Breast epithelium (tissue), 4 donors: ENCODE results near the gene PRKACA. TPM values are rescaled to one million over a fixed set of nuclear protein-coding genes. Genes with fewer than 3 reads are reported as not detected.

Experiments
- DNase-seq, 2 donors: peaks; one replicate each; pipeline ENCODE4 v3.0.0-alpha.2; 2019; ENCODE audit warnings: low spot score in 2 of 2
- H3K27ac ChIP-seq, 2 donors: fragments of 200-600 bp; sonication (generic) in 1 of 2; one replicate each; pipeline ENCODE4 v1.5.1; 2016 to 2019; ENCODE audit warnings: mild to moderate bottlenecking in 1 of 2
- H3K27me3 ChIP-seq, 2 donors: fragments of 200-600 bp; sonication (generic) in 1 of 2; one replicate each; pipeline versions ENCODE4 v1.5.1 to v1.6.0; 2017 to 2019; ENCODE audit warnings: control low read depth in 1 of 2, mild to moderate bottlenecking in 1 of 2
- H3K36me3 ChIP-seq: fragments of 200-600 bp; one replicate; pipeline ENCODE4 v1.5.1; 2019
- H3K4me1 ChIP-seq, 2 donors: fragments of 200-600 bp; sonication (generic); one replicate each; pipeline ENCODE4 v1.5.1; 2016 to 2019; ENCODE audit warnings: control low read depth in 1 of 2
- H3K4me3 ChIP-seq, 3 donors: fragments of 200-600 bp; sonication (generic); 1 replicate in 2 of 3; 2 replicates in 1 of 3; pipeline ENCODE4 v1.5.1; 2016 to 2019; ENCODE audit warnings: mild to moderate bottlenecking in 3 of 3, moderate library complexity in 2 of 3
- H3K9me3 ChIP-seq, 2 donors: fragments of 200-600 bp; sonication (generic) in 1 of 2; one replicate each; pipeline ENCODE4 v1.5.1; 2016 to 2019; ENCODE audit warnings: control low read depth in 1 of 2
- CTCF ChIP-seq, 3 donors: fragments of 450-650 bp; IDR thresholded peaks; one replicate each; pipeline ENCODE4 v1.5.1; 2016 to 2017; ENCODE audit warnings: antibody characterized with exemption in 3 of 3, mild to moderate bottlenecking in 3 of 3, moderate library complexity in 3 of 3
- POLR2A ChIP-seq: fragments of 450-650 bp; IDR thresholded peaks from one replicate; pipeline ENCODE4 v1.6.1; 2016; ENCODE audit warnings: antibody characterized with exemption, mild to moderate bottlenecking, moderate library complexity
- POLR2AphosphoS5 ChIP-seq, 3 donors: sonication (generic); formaldehyde crosslinking; IDR thresholded peaks; one replicate each; pipeline ENCODE4 v1.6.1; 2017; ENCODE audit warnings: antibody characterized with exemption in 3 of 3
- intact Hi-C: fragments of 100-400 bp; cut with DNase I; formaldehyde crosslinking; loops from one replicate; pipeline ENCODE4 v1.15.1; 2023; ENCODE audit warnings: low total_unique reads
- total RNA-seq, 3 donors: library from RNA; depleted of rRNA; stranded (reverse); fragments of >200 nt; gene quantifications; one replicate each; pipeline ENCODE4 v1.1.0, GENCODE V29; 2016

Gene PRKACA
- total RNA-seq, 3 donors from 2014 or later: 27.2 to 44.8 (median 35.4) TPM

DNA sequence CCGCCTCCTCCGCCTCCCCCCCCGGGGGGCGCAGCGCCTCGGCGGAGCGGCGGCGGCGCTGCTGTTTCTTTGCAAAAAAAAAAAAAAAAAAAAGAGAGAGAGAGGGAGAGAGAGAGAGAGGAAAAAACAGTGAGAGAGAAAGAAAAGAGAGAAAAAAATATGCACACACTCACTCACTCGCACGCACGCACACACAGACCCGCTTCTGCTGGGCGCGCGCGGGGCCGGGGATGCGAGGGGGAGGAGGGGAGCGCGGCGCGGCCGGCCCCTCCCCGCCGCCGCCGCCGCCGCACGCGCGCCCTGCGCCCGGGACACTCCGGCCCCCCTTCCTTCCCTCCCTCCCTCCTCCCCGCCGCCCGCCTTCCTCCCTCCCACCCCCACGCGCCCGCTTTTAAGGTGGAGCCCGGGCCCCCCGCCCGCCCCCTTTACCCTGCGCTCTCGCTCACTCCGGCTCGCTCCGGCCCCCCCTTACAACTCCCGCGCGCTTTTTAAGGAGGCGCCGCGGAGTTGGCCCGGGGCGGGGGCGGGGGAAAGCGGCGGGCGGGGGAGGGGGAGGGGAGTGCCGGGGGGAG lies 27.0 kb downstream of the PRKACA start, which contains the start of gene SAMD1:
Gene SAMD1 (minus strand): TSS at position 243 of the 572 bp plus-strand sequence.
- Histone ChIP-seq H3K27me3 (no peaks in the 10 kb centered on the region), H3K4me1 (no peaks in the 10 kb centered on the region), H3K27ac (peak within 1 kb of the TSS; percentile 91 to 97), H3K9me3 (peaks cover 8 to 11% of the 10 kb centered on the region in 2 donors), H3K36me3 (no peaks in the 10 kb centered on the region), H3K4me3 (peak within 1 kb of the TSS; percentile 69 to 90 (median 87))
- intact Hi-C loops: no loop called here
- no peak for TF ChIP-seq POLR2A
- no peak for TF ChIP-seq CTCF (IDR thresholded peaks at IDR 0.05)
- TF ChIP-seq POLR2AphosphoS5 (IDR thresholded peaks at IDR 0.05): no peak
- DNase-seq: peak; percentile 87 to 88

GRCh38 chr19:14089662-14090508 lies 27.7 kb downstream of the PRKACA start:
- intact Hi-C loops: loop anchor here (2.0 kb wide), 1 partner anchor 53 kb away; no protein-coding TSS in a partner anchor
- TF ChIP-seq CTCF (IDR thresholded peaks at IDR 0.05): peak in 1 of 3 donors; percentile 16
- no peak for TF ChIP-seq POLR2AphosphoS5 (IDR thresholded peaks at IDR 0.05)
- Histone ChIP-seq H3K4me1 (no peaks in the 10 kb centered on the region), H3K27ac (peak overlapping the region; percentile 40 to 65), H3K36me3 (no peaks in the 10 kb centered on the region), H3K27me3 (no peaks in the 10 kb centered on the region), H3K4me3 (peak overlapping the region; percentile 69 to 90 (median 87)), H3K9me3 (peaks cover 8 to 11% of the 10 kb centered on the region in 2 donors)
- no peak for DNase-seq

- Histone ChIP-seq H3K4me1 (no peaks in the 10 kb centered on the region), H3K4me3 (peak overlapping the region; percentile 69 to 90 (median 87)), H3K27ac (peak overlapping the region; percentile 40 to 65), H3K36me3 (no peaks in the 10 kb centered on the region), H3K9me3 (peaks cover 8 to 11% of the 10 kb centered on the region in 2 donors), H3K27me3 (no peaks in the 10 kb centered on the region)
- DNase-seq: no peak
- intact Hi-C loops: loop anchor here (2.0 kb wide), 1 partner anchor 53 kb away; no protein-coding TSS in a partner anchor
- no peak for TF ChIP-seq POLR2A
- TF ChIP-seq CTCF (IDR thresholded peaks at IDR 0.05): no peak
- TF ChIP-seq POLR2AphosphoS5 (IDR thresholded peaks at IDR 0.05): no peak
Measured at GRCh38 chr19:14089412-14089661, 28.2 kb downstream of the PRKACA start.

GRCh38 chr19:14088634-14089411 lies 28.7 kb downstream of the PRKACA start:
- H3K27ac ChIP-seq: no peak overlapping the region

More at GRCh38 chr19:14088634-14089411, 28.7 kb downstream of the PRKACA start:
- intact Hi-C loops: loop anchor here (2.0 kb wide), 1 partner anchor 54 kb away; no protein-coding TSS in a partner anchor
- Histone ChIP-seq H3K36me3 (no peaks in the 10 kb centered on the region), H3K9me3 (peaks cover 8 to 11% of the 10 kb centered on the region in 2 donors), H3K27me3 (no peaks in the 10 kb centered on the region), H3K4me3 (peak overlapping the region in 2 of 3 donors; percentile 87 to 90), H3K4me1 (no peaks in the 10 kb centered on the region)
- TF ChIP-seq POLR2A (no peak), CTCF (IDR thresholded peaks at IDR 0.05) (no peak), POLR2AphosphoS5 (IDR thresholded peaks at IDR 0.05) (no peak)
- DNase-seq: no peak
